ACHN (cell line): ENCODE measurements around the gene SORCS3.

Source experiments
- DNase-seq: peaks from one replicate; pipeline ENCODE4 v3.0.0-alpha.2; 2015
- in situ Hi-C: cut with HindIII; loops from 2 replicates; pipeline ENCODE4 v1.10.0; 2017; ENCODE audit warnings: low sequenced_read_pairs, low pct_ligation_motif_present, low pct_unique_long_range_greater_than_20kb

SORCS3 gene

DNA sequence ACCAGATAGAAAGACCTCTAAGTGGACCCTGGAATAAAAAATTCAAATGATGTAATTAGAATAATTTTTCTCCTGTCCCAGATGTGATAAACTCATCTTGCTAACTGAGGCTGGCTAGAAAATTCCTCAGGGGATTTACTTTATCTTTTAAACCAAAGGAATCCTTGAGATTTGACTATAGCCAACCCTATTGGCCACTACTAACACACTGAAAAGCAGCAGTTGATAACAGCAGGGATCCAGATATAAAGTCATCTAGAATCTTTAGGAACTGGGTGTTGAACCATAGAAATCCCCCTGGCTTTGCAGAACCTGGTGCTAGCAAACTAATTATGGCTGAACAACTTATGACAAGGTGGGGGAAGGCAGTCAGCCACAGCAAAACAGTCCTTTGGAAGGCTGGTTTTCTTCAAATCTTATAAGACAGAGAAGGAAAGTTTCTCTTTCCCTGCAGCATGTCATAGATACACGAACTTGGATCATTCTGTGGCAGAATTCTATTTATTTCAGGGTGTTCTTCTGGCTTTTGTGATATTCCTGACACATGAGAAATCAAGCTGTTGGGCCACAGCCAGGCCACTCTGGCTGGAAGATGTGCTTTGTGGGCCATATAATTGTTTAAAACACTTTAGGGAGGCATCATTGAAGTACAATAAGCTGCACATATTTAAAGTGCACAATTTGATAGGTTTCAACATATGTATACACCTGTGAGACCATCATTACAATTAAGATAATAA, 643.6 kb downstream of the SORCS3 start:
- in situ Hi-C loops: no loop called here
- no peak for DNase-seq

DNA sequence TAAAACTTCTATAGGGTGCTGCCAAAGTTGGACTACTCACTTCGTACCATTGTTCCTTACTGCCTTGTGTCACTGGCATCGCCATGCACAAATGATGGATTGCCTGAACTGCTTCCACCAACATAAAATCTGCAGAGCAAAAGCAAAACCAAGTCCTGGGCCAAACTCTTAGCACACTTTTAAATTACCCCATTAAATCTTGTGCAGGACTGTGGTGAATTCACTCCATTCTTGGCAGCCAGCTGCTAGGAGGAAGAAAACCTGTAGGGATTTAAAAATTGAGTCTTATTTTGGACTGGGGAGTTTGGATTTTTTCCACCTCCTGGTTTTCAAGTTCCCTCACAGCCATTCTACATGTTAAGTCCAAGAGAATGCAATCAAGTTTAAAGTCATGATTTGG, 646.9 kb downstream of the SORCS3 start:
- in situ Hi-C loops: no loop called here
- no peak for DNase-seq

DNA sequence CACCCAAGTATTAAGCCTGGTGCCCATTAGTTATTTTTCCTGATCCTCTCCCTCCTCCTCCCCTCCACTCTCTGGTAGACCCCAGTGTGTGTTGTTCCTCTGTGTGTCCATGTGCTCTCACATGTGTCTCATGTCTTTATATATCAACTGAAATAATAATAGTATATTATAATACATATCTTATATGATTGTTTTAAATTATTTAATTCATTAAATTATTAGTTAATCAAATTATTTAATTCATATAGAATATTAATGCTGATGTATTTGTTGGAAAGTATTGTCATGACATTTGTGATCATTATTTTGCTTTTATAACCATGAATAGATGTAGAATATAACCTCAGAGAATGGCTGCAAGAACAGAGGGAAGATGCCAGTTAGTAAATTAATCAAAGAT, 647.5 kb downstream of the SORCS3 start:
- no peak for DNase-seq
- in situ Hi-C loops: no loop called here

DNA sequence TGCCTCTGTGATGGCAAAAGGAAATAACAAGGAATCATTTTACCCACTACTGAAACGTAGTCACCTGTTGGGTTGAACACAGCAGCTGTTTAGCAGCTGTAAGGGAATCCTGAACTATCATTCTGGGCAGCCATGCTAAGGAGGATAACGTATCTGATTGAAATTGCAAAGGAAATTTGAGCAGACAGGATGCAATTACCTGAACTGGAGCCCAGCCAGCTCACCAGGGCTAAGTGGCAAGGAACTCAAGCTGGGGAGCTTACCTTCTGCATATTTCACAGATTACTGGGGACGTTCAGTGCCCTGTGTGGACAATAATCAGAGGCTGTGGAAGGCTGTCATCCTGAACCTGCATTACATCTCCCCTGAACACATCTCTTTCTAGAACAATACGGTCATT, 650.5 kb downstream of the SORCS3 start:
- in situ Hi-C loops: no loop called here
- DNase-seq: no peak

DNA sequence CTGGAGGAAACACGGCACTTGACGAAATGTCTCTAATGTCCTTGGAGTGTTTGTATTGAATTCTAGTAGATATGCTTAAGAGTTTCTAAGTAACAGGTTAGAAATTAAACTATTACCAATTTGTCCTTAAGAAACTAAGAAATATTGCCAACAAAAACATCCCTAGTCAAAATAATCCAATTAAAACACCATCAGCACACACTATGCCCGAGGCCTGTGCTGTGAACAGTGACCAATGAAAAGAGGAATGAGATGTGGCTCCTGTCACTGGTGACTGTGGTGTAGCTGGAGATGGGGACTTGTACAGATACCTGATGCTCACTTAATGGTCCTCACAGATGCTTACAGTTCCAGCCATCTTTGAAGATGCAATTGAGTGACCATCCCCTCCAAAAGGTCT, 651.1 kb downstream of the SORCS3 start:
- in situ Hi-C loops: no loop called here

More for the DNA sequence above, 651.1 kb downstream of the SORCS3 start:
- DNase-seq: no peak
